Measurements from ENCODE around the gene SEMA6B.

Gene SEMA6B

DNA sequence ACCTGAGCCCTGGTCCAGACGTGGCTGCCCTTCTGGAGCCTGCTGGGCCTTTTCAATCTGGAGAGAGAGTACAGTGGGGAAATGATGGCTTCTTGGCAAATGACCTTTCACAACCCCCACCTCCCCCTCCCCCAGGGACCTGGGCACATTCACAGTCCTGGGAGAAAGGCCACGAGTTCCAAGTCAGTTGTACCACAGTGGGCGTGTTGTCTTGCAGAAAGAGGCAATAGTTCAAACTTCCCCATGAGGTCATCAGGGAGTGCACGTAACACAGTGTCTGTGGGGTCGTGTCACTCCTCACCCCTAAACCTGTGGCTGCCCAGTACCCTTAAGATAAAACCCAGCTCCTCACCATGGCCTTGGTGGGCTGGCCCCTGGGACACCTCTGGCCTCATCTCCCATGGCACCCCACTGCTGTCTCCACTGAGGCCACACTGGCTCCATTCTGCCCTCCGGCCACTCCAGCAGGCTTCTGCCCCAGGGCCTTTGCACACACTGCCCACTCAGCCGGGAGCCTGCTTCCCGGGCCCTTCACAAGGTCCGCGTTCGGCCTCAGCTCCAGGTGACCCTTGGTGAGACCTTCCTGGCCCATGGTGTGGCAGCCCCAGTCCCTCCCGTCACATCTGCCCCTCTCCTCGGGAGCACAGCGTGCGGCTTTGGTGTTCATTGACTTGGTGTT is 54.5 kb downstream of the SEMA6B start:
- no peak for DNase-seq

DNA sequence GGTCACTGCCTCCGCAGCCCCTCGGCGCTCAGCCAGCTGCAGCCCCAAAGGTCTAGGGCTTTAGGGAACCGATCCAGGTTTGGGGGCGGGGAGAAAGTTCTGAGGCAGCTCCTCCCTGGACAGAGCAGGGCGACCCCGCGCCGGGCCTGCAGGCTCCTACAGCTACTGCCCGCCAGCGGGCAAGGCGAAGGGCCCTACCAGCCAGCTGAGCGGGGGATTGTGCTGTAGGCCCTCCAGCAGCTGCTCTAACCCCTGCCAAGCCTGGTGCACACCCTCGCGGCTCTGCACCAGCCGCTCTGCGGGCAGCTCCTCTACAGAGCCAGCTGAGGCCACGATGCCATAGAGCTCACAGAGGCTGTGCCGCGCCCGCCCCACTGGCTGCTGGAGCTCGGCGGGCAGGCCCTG is 55.2 kb downstream of the SEMA6B start:
- no peak for DNase-seq

DNA sequence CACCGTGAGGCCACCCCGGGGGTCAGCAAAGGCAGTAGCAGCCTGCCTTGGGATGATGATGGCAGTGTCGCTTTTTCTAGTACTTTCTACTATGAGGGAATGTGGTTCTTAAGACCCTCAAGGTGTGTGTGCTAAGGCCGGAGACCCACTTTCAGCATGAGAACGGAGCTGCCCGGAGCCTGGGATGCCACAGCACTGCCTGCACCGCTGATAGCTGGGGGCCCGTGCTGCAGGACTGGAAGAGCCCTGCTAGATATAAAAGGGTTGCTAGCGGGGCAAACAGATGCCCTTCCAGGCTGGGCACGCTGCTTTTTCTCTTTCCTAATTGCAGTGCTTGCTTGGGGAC is 55.7 kb downstream of the SEMA6B start:
- no peak for DNase-seq

DNA sequence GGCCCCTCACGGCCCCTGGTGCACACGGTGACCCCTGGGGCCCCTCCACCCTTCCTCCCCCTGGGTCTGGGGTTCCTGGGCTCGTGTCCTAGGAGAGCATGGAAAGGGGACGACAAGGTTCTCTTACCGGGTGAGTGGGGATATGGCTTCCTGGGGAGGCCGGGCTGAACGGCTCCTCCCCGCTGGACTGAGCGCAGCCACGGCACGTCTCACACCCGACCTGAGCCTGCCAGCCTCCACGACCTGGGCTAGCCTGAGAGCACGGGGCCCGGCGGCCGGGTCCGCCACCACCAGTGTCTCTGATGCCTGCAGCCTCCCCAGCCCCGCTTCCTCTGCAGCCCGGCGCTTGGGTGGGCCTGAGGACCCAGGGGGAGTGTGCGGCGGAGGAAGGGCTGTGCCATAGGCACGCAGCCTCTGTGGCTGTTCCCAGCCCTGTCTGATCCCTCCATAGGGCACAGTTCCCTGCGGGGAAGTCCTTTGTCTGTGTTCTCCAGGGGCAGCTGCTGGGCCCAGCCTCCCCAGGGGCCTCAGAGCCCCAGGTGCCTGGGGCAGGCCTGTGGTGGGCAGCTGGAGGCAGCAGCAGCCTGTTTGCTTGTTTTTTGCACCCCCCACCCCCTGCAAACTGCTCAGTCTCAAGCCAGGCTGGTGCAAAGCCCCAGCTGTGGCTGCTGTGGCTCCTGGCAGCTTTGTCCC is 56.2 kb downstream of the SEMA6B start:
- no peak for DNase-seq

DNA sequence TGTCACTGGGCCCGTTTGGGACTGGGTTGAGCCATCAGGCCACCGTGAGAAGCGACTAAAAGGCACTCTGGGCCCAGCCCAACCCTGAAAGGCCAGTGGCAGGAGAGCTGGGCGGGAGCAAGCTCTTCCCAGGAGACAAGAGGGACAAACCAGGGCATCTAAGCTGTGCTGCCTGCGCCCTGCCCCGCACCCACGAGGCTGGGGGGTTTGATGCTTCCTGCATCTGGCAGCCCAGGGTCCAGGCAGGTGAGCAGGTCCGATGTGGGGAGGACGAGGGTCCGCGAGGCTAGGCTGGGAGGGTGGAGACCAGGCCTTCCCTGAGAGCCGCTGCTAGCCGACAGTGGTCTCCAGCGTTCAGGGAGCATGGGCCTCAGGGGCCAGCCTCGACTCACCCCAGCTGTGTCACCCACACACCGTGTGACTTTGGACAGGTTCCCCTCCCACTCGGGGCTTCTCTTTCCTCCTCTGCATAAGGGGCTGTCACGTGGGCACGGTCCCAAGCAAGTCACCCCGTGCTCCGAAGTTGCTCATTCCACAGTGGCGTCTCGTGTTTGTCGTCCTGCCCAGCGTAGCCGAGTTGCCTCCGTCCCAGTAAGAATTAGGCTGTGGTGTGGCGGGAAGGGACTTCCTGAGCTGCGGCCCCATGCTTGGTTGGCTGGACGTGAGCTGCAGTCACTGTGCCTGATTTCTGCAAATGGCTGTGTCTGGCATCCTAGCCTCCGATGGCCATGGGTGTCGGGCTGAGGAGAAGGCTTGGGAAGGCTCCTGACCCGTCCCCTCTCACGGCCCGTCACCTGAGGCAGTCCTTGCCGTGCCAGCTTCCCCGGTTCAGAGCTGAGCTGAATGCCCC is 57.0 kb downstream of the SEMA6B start:
- DNase-seq: no peak

DNA sequence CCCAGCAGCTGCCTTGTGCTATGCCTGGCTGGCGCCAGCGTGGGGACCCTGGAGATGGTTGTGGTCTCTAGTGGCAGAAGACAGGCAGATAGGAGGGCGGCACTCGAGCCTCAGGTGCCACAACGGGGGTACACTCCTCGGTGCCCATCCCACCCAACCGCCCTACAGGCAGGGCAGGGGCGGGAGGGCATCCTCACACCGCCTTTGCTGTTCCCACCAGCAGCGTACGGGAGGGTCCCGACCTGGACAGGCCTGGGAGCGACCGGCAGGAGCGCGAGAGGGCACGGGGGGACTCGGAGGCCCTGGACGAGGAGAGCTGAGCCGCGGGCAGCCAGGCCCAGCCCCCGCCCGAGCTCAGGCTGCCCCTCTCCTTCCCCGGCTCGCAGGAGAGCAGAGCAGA is 57.8 kb downstream of the SEMA6B start:
- no peak for DNase-seq

DNA sequence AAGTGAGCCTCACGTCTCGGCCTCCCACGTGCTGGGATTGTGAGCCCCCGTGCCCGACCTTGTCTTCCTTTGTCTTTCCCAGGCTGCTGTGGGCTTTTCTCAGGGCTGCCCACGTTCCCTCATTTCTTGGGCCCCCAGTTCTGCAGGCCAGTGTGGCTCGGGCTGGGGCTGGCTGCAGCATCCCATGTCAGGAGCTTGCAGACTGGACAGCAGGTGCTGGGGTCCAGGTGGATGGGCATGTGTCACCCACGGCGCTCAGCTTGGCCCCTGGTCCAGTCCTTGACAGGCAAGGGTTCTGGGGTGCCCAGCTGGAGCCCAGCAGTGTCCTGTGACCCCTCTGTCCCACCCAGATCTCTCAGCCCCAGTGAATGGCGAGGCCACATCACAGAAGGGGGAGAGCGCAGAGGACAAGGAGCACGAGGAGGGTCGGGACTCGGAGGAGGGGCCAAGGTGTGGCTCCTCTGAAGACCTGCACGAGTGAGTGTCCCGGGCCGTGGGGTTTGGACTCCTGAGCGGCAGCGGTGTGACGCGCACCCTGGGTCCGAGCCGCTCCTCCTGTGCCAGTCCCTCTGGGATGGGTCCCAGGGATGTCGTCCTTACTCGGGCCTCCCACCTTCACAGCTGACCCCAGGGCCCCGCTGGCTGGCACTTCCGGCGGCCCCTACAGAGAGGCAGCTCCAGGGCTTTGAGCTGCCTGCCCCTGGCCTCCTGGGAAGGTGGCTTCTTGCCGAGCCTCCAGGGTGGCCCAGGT is 58.5 kb downstream of the SEMA6B start:
- no peak for DNase-seq

DNA sequence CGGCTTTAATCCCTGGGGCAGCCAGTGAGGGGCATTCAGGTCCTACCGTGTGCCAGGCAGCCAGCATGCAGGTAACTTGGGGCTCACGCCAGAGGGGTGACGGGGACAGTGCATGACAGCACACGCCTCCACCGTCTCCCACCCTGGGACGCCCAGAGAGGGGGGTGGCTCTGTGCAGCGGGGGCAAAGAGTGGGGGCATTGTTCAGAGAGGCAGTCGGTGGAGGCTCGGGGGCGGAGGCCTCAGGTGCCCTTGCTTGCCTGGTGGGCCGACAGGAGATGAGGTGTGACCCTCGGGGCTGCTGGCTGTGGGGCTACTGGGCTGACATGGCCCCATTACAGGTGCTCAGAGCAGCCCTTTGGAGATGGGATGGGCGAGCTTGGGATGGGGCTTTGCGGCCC is 59.6 kb downstream of the SEMA6B start:
- no peak for DNase-seq

DNA sequence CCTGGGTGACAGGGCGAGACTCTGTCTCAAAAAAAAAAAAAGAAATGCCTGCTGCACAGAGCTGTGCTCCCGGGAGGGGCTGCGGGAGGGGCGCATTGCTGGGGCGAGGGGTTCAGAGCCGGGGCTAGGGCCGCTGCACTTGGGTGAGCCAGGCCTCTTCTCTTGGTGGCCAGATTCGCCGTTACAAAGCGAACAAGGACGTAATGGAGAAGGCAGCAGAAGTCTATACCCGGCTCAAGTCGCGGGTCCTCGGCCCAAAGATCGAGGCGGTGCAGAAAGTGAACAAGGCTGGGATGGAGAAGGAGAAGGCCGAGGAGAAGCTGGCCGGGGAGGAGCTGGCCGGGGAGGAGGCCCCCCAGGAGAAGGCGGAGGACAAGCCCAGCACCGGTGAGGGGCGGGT is 60.2 kb downstream of the SEMA6B start:
- DNase-seq: no peak

DNA sequence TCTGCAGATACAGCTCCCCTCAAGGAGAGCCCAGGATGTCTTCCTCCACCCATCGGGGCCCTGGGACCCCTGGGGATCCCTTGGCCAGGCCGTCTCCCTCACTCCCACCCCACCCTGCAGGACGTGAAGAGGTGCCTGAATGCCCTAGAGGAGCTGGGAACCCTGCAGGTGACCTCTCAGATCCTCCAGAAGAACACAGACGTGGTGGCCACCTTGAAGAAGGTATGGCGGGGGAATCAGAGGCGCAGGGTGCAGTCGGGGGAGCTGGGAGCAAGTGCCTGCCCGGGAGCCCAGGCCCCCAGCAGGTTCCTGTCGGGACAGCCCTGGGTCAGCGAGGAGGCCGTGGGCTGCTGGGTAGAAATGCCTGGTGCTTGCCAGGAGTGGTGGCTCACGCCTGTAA is 60.8 kb downstream of the SEMA6B start:
- DNase-seq: no peak

DNA sequence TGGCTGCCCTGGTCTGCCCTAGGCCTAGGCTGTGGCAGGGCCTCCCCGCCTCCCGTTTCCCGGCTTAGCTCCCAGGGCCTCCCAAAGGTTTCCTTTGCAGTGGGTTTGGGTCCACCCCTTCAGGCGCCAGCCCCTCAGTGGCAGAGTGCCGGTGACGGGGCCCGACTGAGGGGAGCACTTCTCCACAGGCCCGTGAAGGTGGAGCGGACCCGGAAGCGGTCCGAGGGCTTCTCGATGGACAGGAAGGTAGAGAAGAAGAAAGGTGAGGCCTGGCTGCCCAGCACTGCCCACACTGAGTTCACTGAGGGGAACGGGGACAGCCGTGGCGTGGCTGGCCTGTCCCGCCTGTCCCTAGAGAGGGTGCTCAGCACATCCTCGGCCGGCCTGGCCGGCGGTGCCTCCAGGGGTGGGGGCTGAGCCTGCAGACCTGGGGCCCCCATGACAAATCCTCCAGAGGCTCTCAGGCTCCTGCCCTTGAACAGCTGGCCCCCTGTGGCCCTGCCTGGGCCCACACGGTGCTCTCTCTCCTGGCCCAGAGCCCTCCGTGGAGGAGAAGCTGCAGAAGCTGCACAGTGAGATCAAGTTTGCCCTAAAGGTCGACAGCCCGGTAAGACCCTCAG is 61.6 kb downstream of the SEMA6B start:
- no peak for DNase-seq

DNA sequence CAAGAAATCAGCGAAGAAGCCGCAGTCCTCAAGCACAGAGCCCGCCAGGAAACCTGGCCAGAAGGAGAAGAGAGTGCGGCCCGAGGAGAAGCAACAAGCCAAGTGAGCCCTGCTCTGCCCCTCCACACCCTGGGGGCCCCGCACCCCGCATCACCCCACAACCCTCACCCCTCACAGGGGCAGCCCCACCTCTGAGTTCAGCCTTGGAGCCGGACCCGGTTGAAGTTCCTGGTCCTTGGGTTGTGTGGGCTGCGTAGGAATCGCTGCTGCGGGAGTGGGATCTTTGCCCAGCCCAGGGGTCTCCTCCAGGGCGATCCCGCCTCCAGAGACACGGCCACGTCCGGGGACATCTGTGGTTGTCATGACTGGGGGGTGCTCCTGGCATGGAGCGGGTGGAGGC is 63.2 kb downstream of the SEMA6B start:
- no peak for DNase-seq

DNA sequence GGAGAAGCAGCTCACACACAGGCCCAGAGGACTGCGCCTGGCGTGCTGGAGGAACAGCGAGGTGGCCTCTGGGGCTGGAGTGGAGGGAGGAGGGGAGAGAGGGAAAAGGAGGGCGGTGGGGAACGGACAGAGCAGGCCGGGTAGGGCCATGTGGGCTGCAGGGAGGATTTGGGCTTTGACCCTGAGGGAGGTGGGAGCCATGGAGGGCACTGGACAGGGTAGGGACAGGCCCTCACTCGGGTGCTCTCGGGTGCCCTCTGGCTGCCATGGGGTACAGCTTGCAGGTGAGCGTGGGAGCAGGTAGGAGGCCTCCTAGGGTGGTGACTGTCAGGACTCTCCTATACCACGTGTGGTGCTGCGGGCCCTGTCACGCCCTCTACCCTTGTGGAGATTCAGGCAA is 64.0 kb downstream of the SEMA6B start:
- no peak for DNase-seq

DNA sequence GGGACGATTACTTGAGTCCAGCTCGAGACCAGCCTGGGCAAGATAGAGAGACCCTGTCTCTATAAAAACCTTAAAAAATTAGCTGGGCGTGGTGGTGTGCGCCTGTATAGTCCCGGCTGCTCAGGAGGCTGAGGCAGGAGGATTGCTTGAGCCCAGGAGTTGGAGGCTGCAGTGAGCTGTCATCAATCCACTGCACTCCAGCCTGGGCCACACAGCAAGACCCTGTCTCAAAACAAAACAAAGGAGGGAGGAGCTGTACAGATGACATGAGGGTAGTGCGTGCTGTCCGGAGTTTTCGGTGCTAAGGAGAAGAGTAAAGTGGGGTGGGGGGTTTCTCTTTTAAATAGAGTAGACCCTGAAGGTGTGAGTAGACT is 64.8 kb downstream of the SEMA6B start:
- DNase-seq: no peak

DNA sequence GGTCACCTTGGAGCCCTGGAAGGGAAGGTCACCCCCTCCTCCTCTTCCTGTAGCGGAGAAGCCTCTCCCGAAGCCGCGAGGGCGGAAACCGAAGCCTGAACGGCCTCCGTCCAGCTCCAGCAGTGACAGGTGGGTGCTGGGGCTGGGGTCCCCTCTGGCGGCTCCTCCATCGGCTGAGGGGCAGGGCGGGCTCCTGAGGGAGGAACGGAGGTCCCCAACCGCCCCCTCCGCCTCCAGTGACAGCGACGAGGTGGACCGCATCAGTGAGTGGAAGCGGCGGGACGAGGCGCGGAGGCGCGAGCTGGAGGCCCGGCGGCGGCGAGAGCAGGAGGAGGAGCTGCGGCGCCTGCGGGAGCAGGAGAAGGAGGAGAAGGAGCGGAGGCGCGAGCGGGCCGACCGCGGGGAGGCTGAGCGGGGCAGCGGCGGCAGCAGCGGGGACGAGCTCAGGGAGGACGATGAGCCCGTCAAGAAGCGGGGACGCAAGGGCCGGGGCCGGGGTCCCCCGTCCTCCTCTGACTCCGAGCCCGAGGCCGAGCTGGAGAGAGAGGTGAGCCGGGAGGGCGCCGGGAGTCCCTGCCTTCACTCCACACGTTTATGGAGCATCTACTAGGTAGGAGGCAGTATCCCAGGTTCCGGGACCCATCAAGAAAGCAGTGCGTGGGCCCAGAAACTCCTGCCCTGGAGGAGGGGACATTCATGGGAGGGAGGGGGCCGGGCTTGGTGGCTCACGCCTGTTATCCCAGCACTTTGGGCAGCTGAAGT is 65.4 kb downstream of the SEMA6B start:
- DNase-seq: no peak

DNA sequence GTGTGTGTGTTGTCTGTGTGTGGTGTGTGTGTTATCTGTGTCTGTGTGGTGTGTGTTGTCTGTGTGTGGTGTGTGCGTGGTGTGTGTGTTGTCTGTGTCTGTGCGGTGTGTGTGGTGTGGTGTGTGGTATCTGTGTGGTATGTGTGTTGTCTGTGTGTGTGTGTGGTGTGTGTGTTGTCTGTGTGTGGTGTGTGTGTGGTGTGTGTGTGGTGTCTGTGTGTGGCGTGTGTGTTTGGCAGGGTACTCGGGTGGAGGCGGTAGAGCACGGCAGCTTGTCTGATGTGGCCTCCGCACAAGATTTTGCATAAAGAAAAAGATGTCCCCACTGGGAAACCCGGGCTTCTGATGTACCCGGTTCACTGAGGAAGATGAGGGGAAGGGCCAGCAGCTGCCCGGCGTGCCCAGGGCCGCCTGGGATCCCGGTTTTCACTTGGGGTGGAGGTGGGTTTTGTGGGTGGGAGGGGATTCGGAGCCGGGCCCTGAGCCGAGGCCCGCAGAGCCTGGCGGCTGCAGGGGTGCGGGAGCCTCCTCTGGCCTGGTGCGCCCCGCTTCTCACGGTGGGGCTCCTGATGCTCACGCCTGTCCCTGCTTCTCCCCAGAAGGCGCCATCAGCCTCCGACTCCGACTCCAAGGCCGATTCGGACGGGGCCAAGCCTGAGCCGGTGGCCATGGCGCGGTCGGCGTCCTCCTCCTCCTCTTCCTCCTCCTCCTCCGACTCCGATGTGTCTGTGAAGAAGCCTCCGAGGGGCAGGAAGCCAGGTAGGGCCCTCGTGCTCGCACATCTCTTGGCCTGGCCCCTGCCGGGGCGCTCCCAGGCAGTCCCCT is 66.2 kb downstream of the SEMA6B start:
- no peak for DNase-seq
